WTC11 (cell line): ENCODE measurements around the gene SLC25A48. TPM values are rescaled to one million over a fixed set of nuclear protein-coding genes. Genes with fewer than 3 reads are reported as not detected.

Experiments used
- ATAC-seq: fragments of 200-7000 bp; cut with Tn5 transposase; 2 replicates; pipeline ENCODE4 v1.10.0; 2021; ENCODE audit warnings: mild to moderate bottlenecking, moderate library complexity
- CTCF ChIA-PET: fragments of 300-600 bp; sonication (Branson Sonifier 250); formaldehyde crosslinking; loops from one replicate; lab custom pipeline; 2021; ENCODE audit warnings: antibody characterized with exemption; lab: Charles Lee
- POLR2A ChIA-PET: fragments of 350-600 bp; sonication (Branson Sonifier 250); formaldehyde crosslinking; loops from one replicate; lab custom pipeline; 2021; ENCODE audit warnings: antibody characterized with exemption; lab: Charles Lee
- DNase-seq: peaks from one replicate; pipeline ENCODE4 v3.0.0; 2021; ENCODE audit warnings: low spot score
- H3K27ac Mint-ChIP-seq: 2 replicates; pipeline ENCODE4 v1.8.0; 2021; ENCODE audit warnings: mixed read lengths
- H3K27me3 Mint-ChIP-seq: 2 replicates; pipeline ENCODE4 v1.8.0; 2021; ENCODE audit warnings: low read depth, mild to moderate bottlenecking, moderate library complexity, mixed read lengths
- H3K36me3 Mint-ChIP-seq: 2 replicates; pipeline ENCODE4 v1.8.0; 2021; ENCODE audit warnings: mixed read lengths
- H3K4me1 Mint-ChIP-seq: 2 replicates; pipeline ENCODE4 v1.8.0; 2022; ENCODE audit warnings: mixed read lengths
- H3K4me3 Mint-ChIP-seq: 2 replicates; pipeline ENCODE4 v1.8.0; 2021; ENCODE audit warnings: mild to moderate bottlenecking, moderate library complexity, mixed read lengths
- H3K9me3 Mint-ChIP-seq: 2 replicates; pipeline ENCODE4 v1.8.0; 2021; ENCODE audit warnings: mixed read lengths
- CREB1 ChIP-seq: sonication (generic); formaldehyde crosslinking; IDR thresholded peaks from 2 replicates; pipeline ENCODE4 v1.8.0; 2023; ENCODE audit warnings: mild to moderate bottlenecking, missing genetic modification reagents
- ELF4 ChIP-seq: sonication (generic); formaldehyde crosslinking; IDR thresholded peaks from 2 replicates; pipeline ENCODE4 v1.8.1; 2022; ENCODE audit warnings: low read depth, mild to moderate bottlenecking, moderate library complexity, missing genetic modification reagents
- ESRRA ChIP-seq: sonication (generic); formaldehyde crosslinking; IDR thresholded peaks from 2 replicates; pipeline ENCODE4 v1.8.1; 2022; ENCODE audit warnings: mild to moderate bottlenecking, missing genetic modification reagents, borderline replicate concordance
- FOXJ3 ChIP-seq: sonication (generic); formaldehyde crosslinking; IDR thresholded peaks from 2 replicates; pipeline ENCODE4 v1.9.0; 2021; ENCODE audit warnings: missing genetic modification reagents, mild to moderate bottlenecking, borderline replicate concordance
- GABPB1 ChIP-seq: sonication (generic); formaldehyde crosslinking; IDR thresholded peaks from 2 replicates; pipeline ENCODE4 v1.8.1; 2023; ENCODE audit warnings: mild to moderate bottlenecking, missing genetic modification reagents
- GTF2I ChIP-seq: fragments of 250-450 bp; sonication (Bioruptor Pico); conservative IDR thresholded peaks from 2 replicates; pipeline ENCODE4 v1.4.0; 2021; ENCODE audit warnings: mild to moderate bottlenecking
- JAZF1 ChIP-seq: fragments of 250-450 bp; sonication (Bioruptor Pico); IDR thresholded peaks from 2 replicates; pipeline ENCODE4 v1.9.0; 2021; ENCODE audit warnings: moderate library complexity, mild to moderate bottlenecking, inconsistent platforms
- JUN ChIP-seq: sonication (generic); formaldehyde crosslinking; IDR thresholded peaks from 2 replicates; pipeline ENCODE4 v1.8.0; 2023; ENCODE audit warnings: mild to moderate bottlenecking, missing genetic modification reagents
- NFATC4 ChIP-seq: fragments of 250-450 bp; sonication (Bioruptor Pico); IDR thresholded peaks from 2 replicates; pipeline ENCODE4 v1.9.0; 2021; ENCODE audit warnings: mild to moderate bottlenecking
- NFE2L1 ChIP-seq: sonication (generic); formaldehyde crosslinking; IDR thresholded peaks from 2 replicates; pipeline ENCODE4 v1.8.1; 2023; ENCODE audit warnings: missing genetic modification reagents
- NR2C2 ChIP-seq: sonication (generic); formaldehyde crosslinking; IDR thresholded peaks from 2 replicates; pipeline ENCODE4 v1.8.0; 2022; ENCODE audit warnings: mild to moderate bottlenecking, missing genetic modification reagents
- PRRX2 ChIP-seq: fragments of 250-450 bp; sonication (Bioruptor Pico); IDR thresholded peaks from 2 replicates; pipeline ENCODE4 v1.8.0; 2021; ENCODE audit warnings: mild to moderate bottlenecking
- SMAD4 ChIP-seq: sonication (generic); formaldehyde crosslinking; IDR thresholded peaks from 2 replicates; pipeline ENCODE4 v1.8.0; 2022; ENCODE audit warnings: mild to moderate bottlenecking, missing genetic modification reagents
- TCF7 ChIP-seq: sonication (generic); formaldehyde crosslinking; IDR thresholded peaks from 2 replicates; pipeline ENCODE4 v1.8.0; 2022; ENCODE audit warnings: mild to moderate bottlenecking, low read depth, missing genetic modification reagents, moderate library complexity
- TEAD4 ChIP-seq: sonication (generic); formaldehyde crosslinking; IDR thresholded peaks from 2 replicates; pipeline ENCODE4 v1.8.0; 2022; ENCODE audit warnings: mild to moderate bottlenecking, missing genetic modification reagents
- TP53 ChIP-seq: sonication (generic); formaldehyde crosslinking; IDR thresholded peaks from 2 replicates; pipeline ENCODE4 v1.8.1; 2023; ENCODE audit warnings: mild to moderate bottlenecking, missing genetic modification reagents
- ZNF317 ChIP-seq: sonication (generic); formaldehyde crosslinking; IDR thresholded peaks from 2 replicates; pipeline ENCODE4 v1.8.1; 2023; ENCODE audit warnings: low read depth, mild to moderate bottlenecking, moderate library complexity, missing genetic modification reagents, borderline replicate concordance
- total RNA-seq: library from RNA; stranded (reverse); gene quantifications from 3 replicates; pipeline ENCODE4 v1.2.3, GENCODE V29; 2021
- TF ChIP-seq, protein P1 (sequence below): sonication (generic); formaldehyde crosslinking; IDR thresholded peaks from 2 replicates; pipeline ENCODE4 v1.8.0; 2022; ENCODE audit warnings: mild to moderate bottlenecking, missing genetic modification reagents
- TF ChIP-seq, protein P2 (sequence below): sonication (generic); formaldehyde crosslinking; IDR thresholded peaks from 2 replicates; pipeline ENCODE4 v1.8.1; 2023; ENCODE audit warnings: mild to moderate bottlenecking, missing genetic modification reagents
- TF ChIP-seq, protein P3 (sequence below): sonication (generic); formaldehyde crosslinking; IDR thresholded peaks from 2 replicates; pipeline ENCODE4 v1.8.1; 2023; ENCODE audit warnings: mild to moderate bottlenecking, missing genetic modification reagents, moderate library complexity
- TF ChIP-seq, protein P4 (sequence below): fragments of 250-450 bp; sonication (Bioruptor Pico); IDR thresholded peaks from 2 replicates; pipeline ENCODE4 v1.9.0; 2021; ENCODE audit warnings: moderate library complexity, mild to moderate bottlenecking, inconsistent platforms, borderline replicate concordance
- TF ChIP-seq, protein P5 (sequence below): fragments of 200-600 bp; IDR thresholded peaks from 2 replicates; pipeline ENCODE4 v1.8.0; 2022; ENCODE audit warnings: antibody characterized with exemption

SLC25A48 gene
- total RNA-seq, 1 experiment from 2014 or later: 1.1 TPM

DNA sequence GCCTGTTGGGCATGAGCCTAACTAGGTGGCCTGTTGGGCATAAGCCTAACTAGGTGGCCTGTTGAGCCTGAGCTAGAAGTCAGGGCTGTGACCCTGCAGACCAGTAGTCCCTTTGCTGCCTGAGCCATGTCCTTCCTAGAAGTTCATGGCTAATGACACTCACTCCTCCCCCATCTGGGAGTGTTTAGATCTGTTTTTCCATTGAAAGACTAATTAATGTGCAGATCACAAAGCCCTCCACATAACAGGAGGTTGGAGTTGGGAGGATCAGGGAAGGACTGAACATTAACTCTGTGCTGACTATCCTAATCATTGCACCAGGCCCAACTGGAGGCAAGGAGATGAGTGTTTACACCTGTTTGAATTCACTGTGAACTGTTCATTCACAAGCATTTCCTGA, 27.6 kb downstream of the SLC25A48 start (continued):
- TF ChIP-seq PRRX2 (CRISPR knock-in tag): no peak
- no peak for TF ChIP-seq TP53 (CRISPR knock-in tag)
- no peak for TF ChIP-seq NFE2L1 (CRISPR knock-in tag)
- no peak for TF ChIP-seq TEAD4 (CRISPR knock-in tag)
- no peak for TF ChIP-seq JUN (CRISPR knock-in tag)
- TF ChIP-seq, protein P1, sequence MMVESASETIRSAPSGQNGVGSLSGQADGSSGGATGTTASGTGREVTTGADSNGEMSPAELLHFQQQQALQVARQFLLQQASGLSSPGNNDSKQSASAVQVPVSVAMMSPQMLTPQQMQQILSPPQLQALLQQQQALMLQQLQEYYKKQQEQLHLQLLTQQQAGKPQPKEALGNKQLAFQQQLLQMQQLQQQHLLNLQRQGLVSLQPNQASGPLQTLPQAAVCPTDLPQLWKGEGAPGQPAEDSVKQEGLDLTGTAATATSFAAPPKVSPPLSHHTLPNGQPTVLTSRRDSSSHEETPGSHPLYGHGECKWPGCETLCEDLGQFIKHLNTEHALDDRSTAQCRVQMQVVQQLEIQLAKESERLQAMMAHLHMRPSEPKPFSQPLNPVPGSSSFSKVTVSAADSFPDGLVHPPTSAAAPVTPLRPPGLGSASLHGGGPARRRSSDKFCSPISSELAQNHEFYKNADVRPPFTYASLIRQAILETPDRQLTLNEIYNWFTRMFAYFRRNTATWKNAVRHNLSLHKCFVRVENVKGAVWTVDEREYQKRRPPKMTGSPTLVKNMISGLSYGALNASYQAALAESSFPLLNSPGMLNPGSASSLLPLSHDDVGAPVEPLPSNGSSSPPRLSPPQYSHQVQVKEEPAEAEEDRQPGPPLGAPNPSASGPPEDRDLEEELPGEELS (CRISPR knock-in tag): no peak
- TF ChIP-seq TCF7 (CRISPR knock-in tag): no peak
- TF ChIP-seq, protein P2, sequence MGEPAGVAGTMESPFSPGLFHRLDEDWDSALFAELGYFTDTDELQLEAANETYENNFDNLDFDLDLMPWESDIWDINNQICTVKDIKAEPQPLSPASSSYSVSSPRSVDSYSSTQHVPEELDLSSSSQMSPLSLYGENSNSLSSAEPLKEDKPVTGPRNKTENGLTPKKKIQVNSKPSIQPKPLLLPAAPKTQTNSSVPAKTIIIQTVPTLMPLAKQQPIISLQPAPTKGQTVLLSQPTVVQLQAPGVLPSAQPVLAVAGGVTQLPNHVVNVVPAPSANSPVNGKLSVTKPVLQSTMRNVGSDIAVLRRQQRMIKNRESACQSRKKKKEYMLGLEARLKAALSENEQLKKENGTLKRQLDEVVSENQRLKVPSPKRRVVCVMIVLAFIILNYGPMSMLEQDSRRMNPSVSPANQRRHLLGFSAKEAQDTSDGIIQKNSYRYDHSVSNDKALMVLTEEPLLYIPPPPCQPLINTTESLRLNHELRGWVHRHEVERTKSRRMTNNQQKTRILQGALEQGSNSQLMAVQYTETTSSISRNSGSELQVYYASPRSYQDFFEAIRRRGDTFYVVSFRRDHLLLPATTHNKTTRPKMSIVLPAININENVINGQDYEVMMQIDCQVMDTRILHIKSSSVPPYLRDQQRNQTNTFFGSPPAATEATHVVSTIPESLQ (CRISPR knock-in tag): no peak
- no peak for TF ChIP-seq SMAD4 (CRISPR knock-in tag)
- TF ChIP-seq ZNF317 (CRISPR knock-in tag): no peak
- TF ChIP-seq NR2C2 (CRISPR knock-in tag): no peak
- no peak for TF ChIP-seq CREB1 (CRISPR knock-in tag)
- no peak for TF ChIP-seq NFATC4 (CRISPR knock-in tag)
- no peak for TF ChIP-seq GTF2I (CRISPR knock-in tag)

DNA sequence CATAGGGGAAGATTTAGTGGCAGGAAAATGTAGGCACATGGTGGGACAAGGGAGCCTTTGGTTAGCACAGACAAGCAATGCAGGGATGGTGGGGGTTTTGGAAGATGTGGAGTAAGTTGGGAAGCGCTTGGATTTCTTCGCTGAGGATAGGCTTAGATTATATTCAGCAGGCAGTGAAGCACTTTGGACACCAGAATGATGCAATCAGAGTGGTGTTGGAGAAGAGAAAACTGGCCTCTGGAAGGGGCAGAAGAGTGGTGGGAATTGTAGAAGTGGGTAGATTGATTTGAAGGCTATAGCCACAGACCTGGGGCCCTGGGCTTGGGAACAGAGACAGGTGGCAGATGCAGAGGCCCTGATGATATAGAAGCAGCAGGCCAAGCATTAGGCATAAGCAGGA, 28.3 kb downstream of the SLC25A48 start:
- DNase-seq (no peak), ATAC-seq (no peak)
- Mint-ChIP-seq H3K4me3 (no peak overlapping the region), H3K27ac (no peak overlapping the region), H3K9me3 (no peaks in the 10 kb centered on the region), H3K36me3 (no peaks in the 10 kb centered on the region), H3K27me3 (0 out of 2 replicates have a peak, but pooled peaks cover 3% of the 10 kb centered on the region)
- ChIA-PET POLR2A (no interaction called here), CTCF (no interaction called here)
- TF ChIP-seq JAZF1 (CRISPR knock-in tag) (no peak), GABPB1 (peak; percentile 45; the same call in 1 of the 2 replicates)
- TF ChIP-seq, all 79 proteins: peak for 1
- no peaks in the 10 kb centered on the region for H3K4me1 Mint-ChIP-seq

DNA sequence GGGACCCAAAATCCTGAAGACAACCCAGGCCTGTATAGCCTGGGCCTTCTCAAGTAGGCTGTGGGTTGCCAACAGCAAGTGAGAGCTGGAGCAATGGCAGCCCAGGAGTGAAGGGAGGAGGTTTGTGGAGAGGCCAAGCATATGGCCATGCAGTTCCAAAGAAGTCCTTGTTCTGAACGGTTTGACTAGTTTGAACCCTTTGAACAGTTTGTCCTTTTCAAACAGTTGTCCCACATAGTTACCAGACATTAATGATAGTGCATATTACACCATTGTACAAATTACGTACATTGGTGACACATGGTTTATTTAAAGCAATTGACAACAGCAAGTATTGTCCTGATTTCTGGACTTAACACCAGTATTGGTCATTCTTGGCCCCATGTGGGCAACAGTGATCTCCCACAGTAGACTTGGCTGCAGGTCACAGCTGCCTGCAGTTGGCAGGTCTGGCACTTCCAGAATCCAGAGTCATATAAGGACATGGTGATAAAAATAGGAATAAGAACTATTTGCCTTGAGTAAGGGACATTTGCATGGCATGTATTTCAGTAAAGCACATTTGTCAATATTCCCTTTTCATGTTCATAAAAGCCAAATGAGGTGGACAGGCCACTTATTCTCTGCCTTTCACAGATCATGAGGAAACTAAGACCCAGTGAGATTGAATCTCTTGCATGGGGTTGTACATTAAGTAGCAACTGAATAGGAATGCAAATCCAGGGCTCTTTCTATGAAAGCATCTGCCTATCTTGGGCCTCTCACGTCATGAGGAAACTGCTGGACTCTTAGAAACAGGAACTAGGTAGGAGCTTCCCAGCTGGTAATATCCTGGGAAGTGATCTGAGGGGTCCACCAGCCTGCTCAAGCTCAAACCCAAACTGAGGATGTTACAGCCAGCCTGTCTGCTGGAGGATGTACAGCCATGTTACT, 30.3 kb downstream of the SLC25A48 start:
- H3K4me1 Mint-ChIP-seq: no peaks in the 10 kb centered on the region
- DNase-seq (no peak), ATAC-seq (no peak)
- H3K9me3 Mint-ChIP-seq: no peaks in the 10 kb centered on the region
- ChIA-PET POLR2A (no interaction called here), CTCF (no interaction called here)
- no peaks in the 10 kb centered on the region for H3K36me3 Mint-ChIP-seq
- no peak overlapping the region for H3K27ac Mint-ChIP-seq
- H3K27me3 Mint-ChIP-seq: 0 out of 2 replicates have a peak, but pooled peaks cover 3% of the 10 kb centered on the region
- no peak overlapping the region for H3K4me3 Mint-ChIP-seq
- no peak for TF ChIP-seq FOXJ3 (CRISPR knock-in tag)
- TF ChIP-seq ESRRA (CRISPR knock-in tag): no peak
- TF ChIP-seq, protein P3, sequence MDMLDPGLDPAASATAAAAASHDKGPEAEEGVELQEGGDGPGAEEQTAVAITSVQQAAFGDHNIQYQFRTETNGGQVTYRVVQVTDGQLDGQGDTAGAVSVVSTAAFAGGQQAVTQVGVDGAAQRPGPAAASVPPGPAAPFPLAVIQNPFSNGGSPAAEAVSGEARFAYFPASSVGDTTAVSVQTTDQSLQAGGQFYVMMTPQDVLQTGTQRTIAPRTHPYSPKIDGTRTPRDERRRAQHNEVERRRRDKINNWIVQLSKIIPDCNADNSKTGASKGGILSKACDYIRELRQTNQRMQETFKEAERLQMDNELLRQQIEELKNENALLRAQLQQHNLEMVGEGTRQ (CRISPR knock-in tag): no peak
- no peak for TF ChIP-seq TCF7 (CRISPR knock-in tag)
- TF ChIP-seq, protein P4, sequence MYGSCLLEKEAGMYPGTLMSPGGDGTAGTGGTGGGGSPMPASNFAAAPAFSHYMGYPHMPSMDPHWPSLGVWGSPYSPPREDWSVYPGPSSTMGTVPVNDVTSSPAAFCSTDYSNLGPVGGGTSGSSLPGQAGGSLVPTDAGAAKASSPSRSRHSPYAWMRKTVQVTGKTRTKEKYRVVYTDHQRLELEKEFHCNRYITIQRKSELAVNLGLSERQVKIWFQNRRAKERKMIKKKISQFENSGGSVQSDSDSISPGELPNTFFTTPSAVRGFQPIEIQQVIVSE (CRISPR knock-in tag): no peak
- TF ChIP-seq, protein P5, sequence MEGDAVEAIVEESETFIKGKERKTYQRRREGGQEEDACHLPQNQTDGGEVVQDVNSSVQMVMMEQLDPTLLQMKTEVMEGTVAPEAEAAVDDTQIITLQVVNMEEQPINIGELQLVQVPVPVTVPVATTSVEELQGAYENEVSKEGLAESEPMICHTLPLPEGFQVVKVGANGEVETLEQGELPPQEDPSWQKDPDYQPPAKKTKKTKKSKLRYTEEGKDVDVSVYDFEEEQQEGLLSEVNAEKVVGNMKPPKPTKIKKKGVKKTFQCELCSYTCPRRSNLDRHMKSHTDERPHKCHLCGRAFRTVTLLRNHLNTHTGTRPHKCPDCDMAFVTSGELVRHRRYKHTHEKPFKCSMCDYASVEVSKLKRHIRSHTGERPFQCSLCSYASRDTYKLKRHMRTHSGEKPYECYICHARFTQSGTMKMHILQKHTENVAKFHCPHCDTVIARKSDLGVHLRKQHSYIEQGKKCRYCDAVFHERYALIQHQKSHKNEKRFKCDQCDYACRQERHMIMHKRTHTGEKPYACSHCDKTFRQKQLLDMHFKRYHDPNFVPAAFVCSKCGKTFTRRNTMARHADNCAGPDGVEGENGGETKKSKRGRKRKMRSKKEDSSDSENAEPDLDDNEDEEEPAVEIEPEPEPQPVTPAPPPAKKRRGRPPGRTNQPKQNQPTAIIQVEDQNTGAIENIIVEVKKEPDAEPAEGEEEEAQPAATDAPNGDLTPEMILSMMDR: no peak
- no peak for TF ChIP-seq PRRX2 (CRISPR knock-in tag)
- TF ChIP-seq ELF4: no peak
